Neural cell (in vitro differentiated cells): ENCODE results near the gene IQGAP2. TPM values are rescaled to one million over a fixed set of nuclear protein-coding genes. Genes with fewer than 3 reads are reported as not detected.

ENCODE experiments used
- H2AFZ ChIP-seq: fragments of 200-600, 300-800 bp; sonication (generic), shearing (Covaris generic); 2 replicates; pipeline ENCODE4 v1.6.0; 2014; ENCODE audit warnings: low read depth, mild to moderate bottlenecking, antibody characterized with exemption, low read length, moderate library complexity
- H3F3A ChIP-seq: fragments of 200-600 bp; shearing (Covaris generic); 2 replicates; pipeline ENCODE4 v1.6.1; 2016; ENCODE audit warnings: mild to moderate bottlenecking, moderate library complexity, mixed read lengths, antibody characterized with exemption, low read length; ENCODE audit not compliant: insufficient read depth, poor library complexity, severe bottlenecking
- H3K27ac ChIP-seq: fragments of 200-600, 300-800 bp; sonication (generic), shearing (Covaris generic); 2 replicates; pipeline ENCODE4 v1.5.1; 2014; ENCODE audit warnings: mild to moderate bottlenecking, low read length, moderate library complexity
- H3K27me3 ChIP-seq: fragments of 300-800, 200-600 bp; sonication (generic), shearing (Covaris generic); 2 replicates; pipeline ENCODE4 v1.6.0; 2014; ENCODE audit warnings: mild to moderate bottlenecking, low read depth, low read length, moderate library complexity; ENCODE audit not compliant: insufficient read depth
- H3K36me3 ChIP-seq: fragments of 300-800, 200-600 bp; sonication (generic), shearing (Covaris generic); 2 replicates; pipeline ENCODE4 v1.5.1; 2014; ENCODE audit warnings: mild to moderate bottlenecking, antibody characterized with exemption, low read length, moderate library complexity; ENCODE audit not compliant: insufficient read depth
- H3K4me2 ChIP-seq: fragments of 300-800, 200-600 bp; sonication (generic), shearing (Covaris generic); 2 replicates; pipeline ENCODE4 v1.6.0; 2014; ENCODE audit warnings: mild to moderate bottlenecking, low read length
- H3K4me3 ChIP-seq: fragments of 300-800, 200-600 bp; sonication (generic), shearing (Covaris generic); 2 replicates; pipeline ENCODE4 v1.5.1; 2014; ENCODE audit warnings: mild to moderate bottlenecking, low read length, moderate library complexity
- H3K79me2 ChIP-seq: fragments of 200-600 bp; shearing (Covaris generic); replicated peaks from 2 replicates; pipeline ENCODE4 v1.6.0; 2014; ENCODE audit warnings: mild to moderate bottlenecking, low read length, moderate library complexity; ENCODE audit not compliant: insufficient read depth
- H3K9ac ChIP-seq: fragments of 300-800, 200-600 bp; sonication (generic), shearing (Covaris generic); 2 replicates; pipeline ENCODE4 v1.6.1; 2016; ENCODE audit warnings: mild to moderate bottlenecking, low read length, mixed read lengths
- H3K9me2 ChIP-seq: fragments of 200-600 bp; shearing (Covaris generic); 2 replicates; pipeline ENCODE4 v1.6.1; 2016; ENCODE audit warnings: mild to moderate bottlenecking, low read length, mixed read lengths; ENCODE audit not compliant: insufficient read depth
- H3K9me3 ChIP-seq: fragments of 200-600, 300-800 bp; sonication (generic), shearing (Covaris generic); 2 replicates; pipeline ENCODE4 v1.6.1; 2016; ENCODE audit warnings: mild to moderate bottlenecking, mixed run types, low read length, moderate library complexity, mixed read lengths
- H4K20me1 ChIP-seq: fragments of 200-600 bp; shearing (Covaris generic); 2 replicates; pipeline ENCODE4 v1.6.1; 2016; ENCODE audit warnings: mild to moderate bottlenecking, mixed run types; ENCODE audit not compliant: insufficient read depth
- CTCF ChIP-seq: fragments of 450-650 bp; IDR thresholded peaks from 2 replicates; pipeline ENCODE4 v1.5.1; 2014; ENCODE audit warnings: antibody characterized with exemption, mild to moderate bottlenecking, moderate library complexity; ENCODE audit not compliant: poor library complexity, severe bottlenecking
- EP300 ChIP-seq: fragments of 450-650 bp; conservative IDR thresholded peaks from 2 replicates; pipeline ENCODE4 v1.6.1; 2014; ENCODE audit warnings: antibody characterized with exemption, mild to moderate bottlenecking, moderate library complexity; ENCODE audit not compliant: poor library complexity, severe bottlenecking
- EZH2 ChIP-seq: fragments of 200-600, 300-800 bp; shearing (Covaris generic), sonication (generic); IDR thresholded peaks from 2 replicates; pipeline ENCODE4 v1.6.1; 2014; ENCODE audit warnings: antibody characterized with exemption, low read length, borderline replicate concordance, mild to moderate bottlenecking; ENCODE audit not compliant: insufficient read depth, poor library complexity, severe bottlenecking
- MXI1 ChIP-seq: fragments of 450-650 bp; conservative IDR thresholded peaks from 2 replicates; pipeline ENCODE4 v1.6.1; 2014; ENCODE audit warnings: antibody characterized with exemption, mild to moderate bottlenecking; ENCODE audit not compliant: poor library complexity, severe bottlenecking
- POLR2AphosphoS5 ChIP-seq: IDR thresholded peaks from 2 replicates; pipeline ENCODE4 v1.6.1; 2012
- RAD21 ChIP-seq: fragments of 450-650 bp; conservative IDR thresholded peaks from 2 replicates; pipeline ENCODE4 v1.6.1; 2014; ENCODE audit warnings: antibody characterized with exemption, mild to moderate bottlenecking, moderate library complexity
- REST ChIP-seq: IDR thresholded peaks from 2 replicates; pipeline ENCODE4 v1.6.1; 2012; ENCODE audit warnings: borderline replicate concordance
- SMC3 ChIP-seq: fragments of 450-650 bp; conservative IDR thresholded peaks from 2 replicates; pipeline ENCODE4 v1.6.1; 2014; ENCODE audit warnings: antibody characterized with exemption, mild to moderate bottlenecking, moderate library complexity; ENCODE audit not compliant: poor library complexity
- TAF1 ChIP-seq: IDR thresholded peaks from 2 replicates; pipeline ENCODE4 v1.6.1; 2012; ENCODE audit warnings: low read depth
- polyA plus RNA-seq: library from polyadenylated mRNA; depleted of rRNA; stranded (reverse); fragments of >200 nt; gene quantifications from 2 replicates; pipeline ENCODE4 v1.2.3, GENCODE V29; 2014

Gene IQGAP2
- polyA plus RNA-seq, 1 donor from 2014 or later = 5.2 TPM

GRCh38 chr5:76704131-76704663 is 301.1 kb downstream of the IQGAP2 start:
- TF ChIP-seq CTCF (no peak), EZH2 (no peak), RAD21 (no peak), POLR2AphosphoS5 (no peak), TAF1 (no peak), EP300 (no peak), REST (no peak), SMC3 (no peak), MXI1 (no peak)
- Histone ChIP-seq H3F3A (no peaks in the 10 kb centered on the region), H3K27ac (no peak overlapping the region), H3K79me2 (no peaks in the 10 kb centered on the region), H3K4me2 (no peak overlapping the region), H3K9me2 (no peaks in the 10 kb centered on the region), H3K9me3 (no peaks in the 10 kb centered on the region), H2AFZ (no peak overlapping the region), H3K9ac (no peak overlapping the region), H4K20me1 (no peaks in the 10 kb centered on the region), H3K36me3 (no peaks in the 10 kb centered on the region), H3K4me3 (no peak overlapping the region), H3K27me3 (no peaks in the 10 kb centered on the region)

- TF ChIP-seq RAD21 (no peak), REST (no peak), EP300 (no peak), TAF1 (no peak), EZH2 (no peak), MXI1 (no peak), SMC3 (no peak), POLR2AphosphoS5 (no peak), CTCF (no peak)
- Histone ChIP-seq H3K4me3 (no peak overlapping the region), H3K27ac (no peak overlapping the region)
Observed at GRCh38 chr5:76705574-76705973, 302.5 kb downstream of the IQGAP2 start.

More at GRCh38 chr5:76705574-76705973, 302.5 kb downstream of the IQGAP2 start:
- no peak overlapping the region for H3K4me2 ChIP-seq
- no peaks in the 10 kb centered on the region for H3K9me3 ChIP-seq
- no peaks in the 10 kb centered on the region for H3K27me3 ChIP-seq
- no peak overlapping the region for H2AFZ ChIP-seq
- no peaks in the 10 kb centered on the region for H3F3A ChIP-seq
- H3K36me3 ChIP-seq = no peaks in the 10 kb centered on the region
- no peaks in the 10 kb centered on the region for H4K20me1 ChIP-seq
- no peaks in the 10 kb centered on the region for H3K79me2 ChIP-seq
- no peak overlapping the region for H3K9ac ChIP-seq
- H3K9me2 ChIP-seq = no peaks in the 10 kb centered on the region
